ENCODE results near the gene ARL15. TPM values are rescaled to one million over a fixed set of nuclear protein-coding genes. Genes with fewer than 3 reads are reported as not detected.

ARL15 gene
- total RNA-seq, 4 donors from 2014 or later: 19.9 to 57.0 (median 36.9) TPM

- H3K4me1 ChIP-seq: peaks cover 3% of the 10 kb centered on the region
- no peaks in the 10 kb centered on the region for H3K36me3 ChIP-seq
- H3K9me3 ChIP-seq: no peaks in the 10 kb centered on the region
- no peak for DNase-seq (ENCODE audit: low spot score in 2 of 2)
- 73% methylated on average over 6 of the region's 6 CpGs for WGBS
- no peak for TF ChIP-seq POLR2A (IDR thresholded peaks at IDR 0.05)
- no peak for TF ChIP-seq CTCF (IDR thresholded peaks at IDR 0.05)
- no peak for TF ChIP-seq EP300 (IDR thresholded peaks at IDR 0.05)
- TF ChIP-seq POLR2AphosphoS5 (IDR thresholded peaks at IDR 0.05): no peak
- no peak overlapping the region for H3K4me3 ChIP-seq
- no peaks in the 10 kb centered on the region for H3K27me3 ChIP-seq
- no peak overlapping the region for H3K27ac ChIP-seq
These were observed 386.4 kb downstream of the ARL15 start for GRCh38 chr5:53923961-53924360.

DNA sequence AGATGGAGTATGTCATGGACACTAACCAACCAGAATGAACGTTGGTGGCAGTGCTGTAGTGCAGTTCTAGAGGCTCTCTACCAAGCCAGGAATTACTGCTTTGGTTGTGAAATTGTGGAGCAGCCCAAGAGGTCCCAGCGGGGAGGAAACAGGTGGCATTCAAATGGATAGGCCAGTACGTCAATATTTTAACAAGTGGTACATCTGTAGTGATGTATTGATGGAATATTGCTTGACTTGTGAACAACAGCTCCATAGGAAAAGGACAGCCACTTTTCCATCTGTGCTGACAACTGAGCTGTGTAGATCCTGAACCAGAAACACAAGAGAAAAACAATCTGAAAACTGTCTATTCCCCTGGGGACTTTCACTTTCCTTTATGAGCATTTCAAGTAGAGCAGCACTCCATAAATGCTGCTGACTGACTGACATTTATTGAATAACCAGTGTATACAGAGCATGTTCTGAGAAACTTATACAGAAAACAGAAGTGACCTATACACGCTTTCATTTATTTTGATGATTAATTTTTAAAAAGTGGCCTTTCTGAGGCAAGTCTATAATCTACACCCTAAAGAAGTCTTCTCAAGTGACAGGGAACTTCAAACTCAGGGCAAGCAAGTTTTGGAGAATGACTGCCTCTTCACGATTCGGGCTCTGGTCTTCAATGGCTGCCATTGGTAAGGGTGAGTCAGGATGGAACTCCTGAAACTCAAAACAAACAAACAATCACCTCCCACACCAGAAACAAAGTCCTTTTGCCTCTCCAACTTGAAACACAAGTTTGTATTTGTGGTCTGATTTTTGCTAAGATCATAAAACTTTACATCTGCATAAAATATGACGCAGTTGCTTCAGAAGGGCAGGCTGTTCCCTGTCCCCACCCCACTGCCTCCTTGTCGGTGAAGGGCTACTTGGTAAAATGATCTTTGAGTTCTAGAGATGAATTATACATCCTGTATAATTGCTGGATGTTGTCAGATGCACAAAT, 387.6 kb downstream of the ARL15 start:
- no peak overlapping the region for H3K27ac ChIP-seq
- H3K9me3 ChIP-seq: no peaks in the 10 kb centered on the region
- no peak for DNase-seq (ENCODE audit: low spot score in 2 of 2)
- H3K36me3 ChIP-seq: no peaks in the 10 kb centered on the region
- H3K4me3 ChIP-seq: no peak overlapping the region
- TF ChIP-seq POLR2AphosphoS5 (IDR thresholded peaks at IDR 0.05): no peak
- no peaks in the 10 kb centered on the region for H3K27me3 ChIP-seq
- WGBS: 86% methylated on average over 8 of the region's 8 CpGs
- H3K4me1 ChIP-seq: peaks cover 3% of the 10 kb centered on the region

DNA sequence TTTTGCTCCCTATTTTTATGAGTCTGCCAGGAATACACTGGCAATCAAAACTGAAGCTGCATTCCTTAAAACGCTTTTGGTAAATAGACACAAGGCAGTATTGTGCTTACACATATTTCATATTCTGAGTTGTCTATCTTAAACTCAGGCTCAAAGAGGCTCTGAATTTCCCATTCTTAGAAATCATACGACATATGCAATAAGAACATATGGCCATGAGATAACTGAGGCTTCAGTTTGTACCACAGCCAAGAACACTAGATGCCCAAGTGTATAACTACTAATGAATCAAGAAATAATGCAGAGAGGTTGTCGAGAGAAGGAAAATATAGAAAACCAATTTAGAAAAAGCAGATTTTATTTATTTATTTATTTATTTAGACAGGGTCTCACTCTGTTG, 392.5 kb downstream of the ARL15 start:
- Histone ChIP-seq H3K4me1 (no peaks in the 10 kb centered on the region), H3K9me3 (no peaks in the 10 kb centered on the region), H3K27me3 (no peaks in the 10 kb centered on the region), H3K36me3 (no peaks in the 10 kb centered on the region), H3K4me3 (no peak overlapping the region), H3K27ac (no peak overlapping the region)
- no peak for DNase-seq (ENCODE audit: low spot score in 2 of 2)
- no peak for TF ChIP-seq CTCF (IDR thresholded peaks at IDR 0.05)
- no peak for TF ChIP-seq EP300 (IDR thresholded peaks at IDR 0.05)
- TF ChIP-seq POLR2AphosphoS5 (IDR thresholded peaks at IDR 0.05): no peak
- TF ChIP-seq POLR2A (IDR thresholded peaks at IDR 0.05): no peak
- 89% methylated on average over 3 of the region's 3 CpGs for WGBS

GRCh38 chr5:53917095-53917494, 393.3 kb downstream of the ARL15 start:
- no peak overlapping the region for H3K27ac ChIP-seq
- no peaks in the 10 kb centered on the region for H3K27me3 ChIP-seq
- H3K9me3 ChIP-seq: no peaks in the 10 kb centered on the region
- TF ChIP-seq POLR2AphosphoS5 (IDR thresholded peaks at IDR 0.05) (no peak), POLR2A (IDR thresholded peaks at IDR 0.05) (no peak), CTCF (IDR thresholded peaks at IDR 0.05) (no peak), EP300 (IDR thresholded peaks at IDR 0.05) (no peak)
- no peaks in the 10 kb centered on the region for H3K4me1 ChIP-seq
- H3K4me3 ChIP-seq: no peak overlapping the region
- no peak for DNase-seq (ENCODE audit: low spot score in 2 of 2)
- H3K36me3 ChIP-seq: no peaks in the 10 kb centered on the region

- H3K27me3 ChIP-seq: no peaks in the 10 kb centered on the region
- TF ChIP-seq POLR2AphosphoS5 (IDR thresholded peaks at IDR 0.05) (no peak), CTCF (IDR thresholded peaks at IDR 0.05) (no peak), EP300 (IDR thresholded peaks at IDR 0.05) (no peak), POLR2A (IDR thresholded peaks at IDR 0.05) (no peak)
- H3K4me3 ChIP-seq: no peak overlapping the region
- no peaks in the 10 kb centered on the region for H3K9me3 ChIP-seq
- WGBS: 95% methylated on average over 1 of the region's 1 CpG
- H3K36me3 ChIP-seq: no peaks in the 10 kb centered on the region
- DNase-seq (ENCODE audit: low spot score in 2 of 2): no peak
- H3K4me1 ChIP-seq: no peaks in the 10 kb centered on the region
- H3K27ac ChIP-seq: no peak overlapping the region
These were observed 395.3 kb downstream of the ARL15 start for GRCh38 chr5:53915120-53915519.
